HG03521 (cell line): ENCODE results near the gene RMRP.

Source experiments
- ATAC-seq: cut with Tn5 transposase; IDR thresholded peaks from one replicate; pipeline ENCODE4 v1.9.1; 2021; ENCODE audit warnings: mild to moderate bottlenecking, moderate library complexity; ENCODE audit not compliant: unreplicated experiment

The RMRP gene

DNA sequence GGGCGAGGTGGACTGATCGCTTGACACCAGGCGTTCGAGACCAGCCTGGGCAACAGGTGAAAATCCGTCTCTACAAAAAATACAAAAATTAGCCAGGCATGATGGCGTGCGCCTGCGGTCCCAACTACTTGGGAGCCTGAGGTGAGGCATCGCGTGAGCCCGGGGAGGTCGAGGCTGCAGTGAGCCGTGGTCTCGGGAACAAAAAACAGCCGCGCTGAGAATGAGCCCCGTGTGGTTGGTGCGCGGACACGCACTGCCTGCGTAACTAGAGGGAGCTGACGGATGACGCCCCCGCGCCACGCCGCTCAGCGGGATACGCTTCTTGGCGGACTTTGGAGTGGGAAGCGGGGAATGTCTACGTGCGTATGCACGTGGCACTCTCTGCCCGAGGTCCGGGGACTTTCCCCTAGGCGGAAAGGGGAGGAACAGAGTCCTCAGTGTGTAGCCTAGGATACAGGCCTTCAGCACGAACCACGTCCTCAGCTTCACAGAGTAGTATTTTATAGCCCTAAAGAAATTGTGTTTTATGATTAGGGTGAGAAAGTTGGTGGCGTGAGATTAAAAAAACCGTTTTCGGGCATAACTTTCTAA is at the start of gene RMRP:
Gene RMRP (minus strand): TSS at position 474 of the 591 bp plus-strand sequence.
- peak; percentile 76 for ATAC-seq

GRCh38 chr9:35706951-35707350 is 49.1 kb upstream of the RMRP start:
- ATAC-seq: no peak

- ATAC-seq: no peak
These were observed 48.1 kb upstream of the RMRP start for GRCh38 chr9:35705836-35706430.

- no peak for ATAC-seq
These were observed 47.6 kb upstream of the RMRP start for GRCh38 chr9:35705372-35705771.

GRCh38 chr9:35703906-35704672 is 46.3 kb upstream of the RMRP start:
- no peak for ATAC-seq

DNA sequence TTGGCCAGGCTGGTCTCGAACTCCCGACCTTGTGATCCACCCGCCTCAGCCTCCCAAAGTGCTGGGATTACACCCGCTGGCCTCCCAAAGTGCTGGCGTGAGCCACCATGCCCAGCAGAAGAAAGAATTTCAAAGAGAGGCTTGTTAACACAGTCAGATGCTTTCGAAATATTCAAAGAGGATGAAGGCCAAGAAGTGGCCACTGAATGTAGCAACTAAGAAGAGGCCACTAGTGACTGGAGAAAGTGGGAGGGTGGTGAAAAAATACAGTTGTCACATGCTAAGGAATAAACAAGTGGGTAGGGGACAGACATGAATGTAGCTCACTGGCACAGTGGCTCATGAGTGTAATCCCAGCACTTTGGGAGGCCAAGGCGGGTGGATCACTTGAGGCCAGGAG is 44.9 kb upstream of the RMRP start:
- ATAC-seq: no peak

DNA sequence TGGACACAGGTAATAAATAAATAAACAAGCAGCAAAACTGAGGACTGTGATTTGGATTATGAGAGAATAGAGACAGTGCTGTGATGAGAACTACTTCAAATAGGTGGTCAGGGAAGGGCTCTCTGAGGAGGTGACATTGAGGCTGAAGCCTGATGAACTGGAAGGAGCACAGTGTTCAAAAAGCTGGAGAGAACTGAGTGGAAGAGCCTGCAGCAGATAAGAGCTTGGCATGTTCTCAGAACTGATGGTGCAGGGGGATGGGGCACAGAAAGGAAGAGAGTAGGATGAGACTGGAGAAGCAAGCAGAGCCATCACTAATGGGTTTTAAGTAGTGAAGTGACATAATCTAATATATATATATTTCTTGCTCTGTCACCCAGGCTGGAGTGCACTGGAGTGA is 43.1 kb upstream of the RMRP start:
- no peak for ATAC-seq

DNA sequence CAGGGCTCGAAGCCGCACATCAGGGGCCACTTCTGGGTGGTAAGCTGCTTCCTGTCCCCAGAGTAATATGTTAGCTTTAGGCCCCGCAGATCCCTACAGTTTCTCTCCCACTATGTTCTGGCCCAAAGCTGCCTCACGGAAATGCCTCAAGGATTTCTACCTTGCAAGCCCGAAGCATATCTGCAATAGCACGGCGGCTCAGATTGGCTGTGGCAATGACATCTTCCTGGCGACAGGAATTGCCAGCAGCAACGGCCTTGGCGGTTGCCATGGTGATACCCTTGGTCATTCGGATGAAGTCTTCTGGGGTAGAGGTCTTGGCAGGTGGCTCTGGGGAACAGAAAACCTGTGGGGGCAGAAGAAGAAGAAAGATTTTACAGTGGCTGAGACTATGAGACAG is 42.2 kb upstream of the RMRP start:
- no peak for ATAC-seq

DNA sequence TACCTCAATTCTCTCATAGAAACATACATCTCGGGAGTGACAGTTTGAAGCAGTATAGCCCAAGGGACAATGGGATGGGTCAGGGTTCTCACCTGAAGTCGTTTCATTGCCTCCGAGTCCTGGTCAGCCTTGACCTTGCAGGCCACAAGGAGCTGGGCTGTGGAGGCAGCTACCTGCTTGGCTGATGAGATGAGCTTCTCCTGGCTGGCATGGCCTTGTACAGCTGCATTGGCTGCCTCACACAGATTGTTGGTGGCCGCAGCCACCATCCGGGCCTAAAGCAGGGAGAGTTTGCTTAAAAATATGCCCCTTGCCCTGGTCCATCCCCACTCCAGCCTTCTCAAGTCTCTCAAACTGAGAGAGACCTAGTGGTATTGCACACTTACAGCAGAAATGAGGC is 40.4 kb upstream of the RMRP start:
- ATAC-seq: no peak

DNA sequence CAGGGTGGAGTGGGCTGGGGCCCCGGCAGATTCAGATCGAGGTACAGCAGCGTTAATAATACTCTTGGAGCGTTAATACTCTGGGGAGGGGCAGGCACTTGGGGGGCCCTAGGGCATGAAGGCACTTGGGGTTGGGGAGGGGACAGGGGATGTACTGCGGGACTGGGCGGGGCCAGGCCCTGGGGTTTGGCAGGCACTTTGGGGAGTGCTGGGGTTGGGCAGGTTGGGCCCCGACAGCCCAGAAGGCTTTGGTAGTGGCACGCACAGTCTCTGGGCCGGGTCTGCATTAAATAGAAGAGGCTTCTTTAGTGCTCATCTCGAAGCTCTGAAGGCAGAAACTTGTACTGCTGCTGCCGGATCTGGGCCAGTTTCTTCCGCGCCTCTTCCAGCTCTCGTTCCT is 39.7 kb upstream of the RMRP start:
- no peak for ATAC-seq

DNA sequence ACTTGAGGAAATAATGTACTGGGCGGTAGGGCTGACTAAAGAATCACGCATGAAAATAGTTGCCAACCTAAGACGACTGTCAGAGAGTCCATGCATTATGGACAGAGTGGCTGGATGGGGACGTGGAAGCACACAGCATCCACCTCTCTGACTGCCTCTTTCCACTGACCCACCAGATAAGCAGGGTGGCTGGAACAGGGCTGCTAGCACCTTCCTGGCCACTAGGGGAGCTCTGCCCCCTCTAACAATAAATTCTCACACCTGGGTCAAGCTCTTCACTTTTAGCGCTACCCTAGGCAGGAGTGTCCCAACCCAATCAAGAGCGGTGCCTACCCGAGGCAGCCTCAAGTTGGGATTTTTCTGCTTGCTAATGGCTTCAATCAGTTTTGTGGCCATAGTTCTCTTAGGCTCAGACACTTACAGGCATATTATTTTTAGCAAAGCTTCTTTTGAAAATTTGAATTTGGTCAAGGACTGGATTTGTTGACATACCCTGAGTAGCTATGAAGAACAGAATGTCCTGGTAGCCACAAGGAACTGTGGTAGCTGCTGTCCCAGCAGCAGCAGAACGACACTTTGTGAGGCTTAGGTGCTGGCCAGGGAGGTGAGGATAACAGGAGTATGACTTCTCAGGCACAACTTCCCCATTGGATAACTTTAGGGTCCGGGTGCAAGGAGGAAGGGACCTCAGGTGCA is 38.8 kb upstream of the RMRP start:
- peak; percentile 61 for ATAC-seq

GRCh38 chr9:35695943-35696401 is 38.2 kb upstream of the RMRP start:
- no peak for ATAC-seq

- no peak for ATAC-seq
These were observed 34.0 kb upstream of the RMRP start for GRCh38 chr9:35691757-35692301.

- no peak for ATAC-seq
These were observed 33.5 kb upstream of the RMRP start for GRCh38 chr9:35691334-35691650.

DNA sequence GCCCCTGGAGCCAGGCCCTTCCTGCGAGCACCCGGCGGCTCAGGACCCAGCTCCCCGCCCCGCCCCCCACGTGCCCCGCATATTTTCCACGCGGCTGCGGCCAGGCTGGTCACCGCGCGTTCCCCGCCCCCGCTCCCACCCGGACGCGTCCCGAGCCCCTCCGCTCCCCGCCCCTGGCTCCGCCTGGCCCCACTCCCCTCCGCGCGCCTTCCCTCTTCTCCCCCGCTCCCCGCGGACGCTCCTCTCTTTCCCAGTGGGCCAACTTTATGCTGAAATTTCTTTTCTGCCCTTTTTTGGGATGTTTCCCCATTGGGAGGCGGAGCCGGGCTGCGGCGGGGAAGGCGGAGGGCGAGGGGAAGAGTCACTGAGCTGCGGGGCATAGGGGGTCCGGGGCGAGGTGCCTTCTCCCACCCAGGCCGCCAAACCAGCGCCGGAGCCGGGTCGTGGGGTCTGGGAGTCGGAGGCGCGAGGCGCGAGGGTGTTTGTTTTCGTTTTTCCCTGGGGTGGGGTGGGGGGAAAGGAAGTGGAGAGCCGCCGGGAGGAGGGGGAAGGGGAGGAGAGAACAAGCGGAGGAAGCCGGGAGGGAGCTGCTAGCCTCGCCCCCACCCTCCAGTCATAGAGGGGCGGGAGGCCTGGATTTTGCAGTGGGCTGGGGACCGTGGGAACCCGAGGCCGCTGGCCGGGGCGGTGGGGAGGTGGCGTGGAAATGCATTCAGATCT is 33.0 kb upstream of the RMRP start:
- ATAC-seq: no peak

GRCh38 chr9:35690294-35690613 is 32.4 kb upstream of the RMRP start:
- ATAC-seq: no peak

DNA sequence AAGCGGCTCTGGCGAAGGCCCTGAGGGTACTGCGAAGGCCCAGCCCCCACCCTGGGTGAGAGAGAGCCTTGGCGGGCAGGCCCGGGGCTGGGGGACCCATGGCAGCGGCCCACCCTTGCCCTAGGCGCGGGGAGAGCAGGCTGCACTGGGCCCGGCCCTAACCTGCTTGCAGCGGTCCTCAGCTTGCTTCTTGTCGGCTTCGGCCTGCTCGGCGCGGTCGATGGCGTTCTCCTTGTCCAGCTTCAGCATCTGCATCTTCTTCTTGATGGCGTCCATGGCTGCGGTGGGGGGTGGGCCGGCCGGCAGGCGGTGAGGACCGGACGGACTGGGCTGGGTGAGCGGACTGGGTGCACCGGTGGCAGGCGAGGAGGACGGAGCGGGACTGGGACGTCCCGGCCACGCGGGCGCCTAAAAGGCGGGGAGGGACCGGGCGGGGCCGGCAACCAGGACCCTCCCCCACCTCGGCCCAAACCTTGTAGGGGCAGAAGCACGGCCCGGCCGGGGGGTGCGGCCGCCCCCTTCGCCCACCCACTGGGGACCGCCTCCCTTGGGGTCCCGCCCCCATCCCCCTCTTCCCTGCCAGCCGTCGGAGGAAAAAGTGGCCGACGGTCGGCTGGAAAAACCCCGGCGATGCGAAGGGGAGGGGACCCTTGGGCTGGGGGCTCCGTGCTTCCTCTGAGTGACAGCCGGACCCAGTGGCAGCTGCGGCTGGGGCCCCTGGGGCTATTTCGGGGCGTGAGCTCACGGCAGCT is 31.9 kb upstream of the RMRP start, which contains the start of gene TPM2:
Gene TPM2 (minus strand): TSS at position 384 of the 752 bp plus-strand sequence. CDS start 108 bp downstream, at position 276.
- no peak for ATAC-seq

GRCh38 chr9:35688558-35689541 is 31.0 kb upstream of the RMRP start:
- no peak for ATAC-seq

- ATAC-seq: no peak
These were observed 30.2 kb upstream of the RMRP start for GRCh38 chr9:35687972-35688557.
